ENCODE measurements around the gene PWP2. TPM values are rescaled to one million over a fixed set of nuclear protein-coding genes. Genes with fewer than 3 reads are reported as not detected.

Gene PWP2
- polyA plus RNA-seq, 1 experiment, result 20.5 TPM

DNA sequence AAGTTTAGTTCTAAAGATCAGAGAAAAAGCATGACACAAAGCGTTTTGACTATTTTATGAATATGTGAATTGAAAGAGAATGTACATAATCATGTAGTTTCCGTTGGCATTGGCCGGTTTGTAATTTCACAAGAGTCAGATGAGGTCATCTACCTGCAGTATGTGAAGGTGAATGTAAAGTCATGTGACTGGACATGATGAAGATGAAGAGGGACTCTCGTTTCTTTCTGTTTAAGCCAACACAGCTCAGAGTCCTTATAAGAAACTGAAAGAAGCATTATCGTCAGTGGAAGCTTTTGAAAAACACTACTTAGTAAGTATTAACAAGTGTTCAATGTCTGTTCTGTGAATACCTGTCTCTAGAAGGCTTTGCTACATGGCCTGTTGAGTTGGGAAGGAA is 30.9 kb upstream of the PWP2 start:
- ChIA-PET CTCF (interaction anchor here (0.7 to 0.9 kb wide), 2 partner anchors 9 to 12 kb away, joined by 3 read pairs; no protein-coding TSS in a partner anchor), POLR2A (no interaction called here)
- TF ChIP-seq, protein P1, sequence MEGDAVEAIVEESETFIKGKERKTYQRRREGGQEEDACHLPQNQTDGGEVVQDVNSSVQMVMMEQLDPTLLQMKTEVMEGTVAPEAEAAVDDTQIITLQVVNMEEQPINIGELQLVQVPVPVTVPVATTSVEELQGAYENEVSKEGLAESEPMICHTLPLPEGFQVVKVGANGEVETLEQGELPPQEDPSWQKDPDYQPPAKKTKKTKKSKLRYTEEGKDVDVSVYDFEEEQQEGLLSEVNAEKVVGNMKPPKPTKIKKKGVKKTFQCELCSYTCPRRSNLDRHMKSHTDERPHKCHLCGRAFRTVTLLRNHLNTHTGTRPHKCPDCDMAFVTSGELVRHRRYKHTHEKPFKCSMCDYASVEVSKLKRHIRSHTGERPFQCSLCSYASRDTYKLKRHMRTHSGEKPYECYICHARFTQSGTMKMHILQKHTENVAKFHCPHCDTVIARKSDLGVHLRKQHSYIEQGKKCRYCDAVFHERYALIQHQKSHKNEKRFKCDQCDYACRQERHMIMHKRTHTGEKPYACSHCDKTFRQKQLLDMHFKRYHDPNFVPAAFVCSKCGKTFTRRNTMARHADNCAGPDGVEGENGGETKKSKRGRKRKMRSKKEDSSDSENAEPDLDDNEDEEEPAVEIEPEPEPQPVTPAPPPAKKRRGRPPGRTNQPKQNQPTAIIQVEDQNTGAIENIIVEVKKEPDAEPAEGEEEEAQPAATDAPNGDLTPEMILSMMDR (IDR thresholded peaks at IDR 0.05; ENCODE audit: insufficient read depth, low read depth, low read length), result no peak
- Histone ChIP-seq H3K36me3 (ENCODE audit: control insufficient read depth, insufficient read depth, low read length) (peaks cover 20% of the 10 kb centered on the region), H3K4me3 (ENCODE audit: low read depth, low read length) (no peak overlapping the region), H3K27me3 (ENCODE audit: control insufficient read depth, insufficient read depth, low read length) (no peaks in the 10 kb centered on the region)
- DNase-seq (ENCODE audit: low read depth), result no peak

DNA sequence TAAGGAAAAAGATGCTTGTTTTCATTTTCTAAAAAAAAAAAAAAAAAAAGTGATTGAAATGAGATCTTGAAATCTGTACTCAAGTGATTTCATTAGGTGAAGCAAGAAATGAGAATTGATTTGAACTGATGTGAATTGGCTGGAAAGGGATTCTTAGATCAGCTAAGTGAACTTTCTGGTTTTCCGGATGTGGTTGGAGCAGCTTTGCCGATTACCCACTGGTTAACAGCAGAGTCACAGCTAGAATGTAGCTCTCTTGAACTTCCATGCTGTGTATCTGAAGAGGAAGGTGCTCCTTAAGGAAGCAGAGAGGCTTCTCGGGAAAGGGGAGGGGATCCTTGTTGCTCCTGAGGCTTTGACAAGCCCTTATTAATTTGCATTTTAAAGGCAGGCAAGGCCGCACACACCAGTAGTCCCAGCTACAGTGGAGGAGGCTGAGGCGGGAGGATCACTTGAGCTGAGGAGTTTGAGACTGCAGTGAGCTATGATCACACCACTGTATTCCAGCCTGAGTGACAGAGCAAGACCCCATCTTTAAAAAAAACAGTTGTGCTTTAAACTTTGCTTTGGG is 28.7 kb upstream of the PWP2 start:
- H3K36me3 ChIP-seq (ENCODE audit: control insufficient read depth, insufficient read depth, low read length), result peaks cover 22% of the 10 kb centered on the region
- no peaks in the 10 kb centered on the region for H3K27me3 ChIP-seq (ENCODE audit: control insufficient read depth, insufficient read depth, low read length)
- no peak overlapping the region for H3K4me3 ChIP-seq (ENCODE audit: low read depth, low read length)
- POLR2A ChIA-PET, result no interaction called here
- no peak for DNase-seq (ENCODE audit: low read depth)
- TF ChIP-seq, protein P1 (IDR thresholded peaks at IDR 0.05; ENCODE audit: insufficient read depth, low read depth, low read length), result no peak
- CTCF ChIA-PET, result interaction anchor here (0.6 to 0.7 kb wide), 2 partner anchors 24 to 50 kb away, joined by 3 to 4 read pairs; no protein-coding TSS in a partner anchor

DNA sequence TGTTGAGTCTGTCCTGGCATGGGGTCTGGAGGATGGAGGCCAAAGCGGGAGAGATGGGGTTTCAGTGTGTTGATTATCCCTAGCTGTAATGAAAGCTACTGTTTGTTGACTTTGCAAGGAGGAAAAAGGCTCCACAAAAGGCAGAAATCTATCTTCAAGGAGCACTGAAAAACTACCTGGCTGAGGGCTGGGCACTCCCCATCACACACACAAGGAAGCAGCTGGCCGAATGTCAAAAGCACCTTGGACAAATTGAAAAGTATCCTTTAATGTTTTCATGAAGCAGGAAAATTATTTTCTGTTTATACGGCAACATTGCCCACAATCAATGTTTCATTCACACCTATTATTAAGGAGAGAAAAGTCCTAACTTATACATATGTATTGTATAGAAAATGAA is 27.8 kb upstream of the PWP2 start:
- no peak for DNase-seq (ENCODE audit: low read depth)
- ChIA-PET CTCF (interaction anchor here (0.7 to 1.2 kb wide), 2 partner anchors 9 to 75 kb away, joined by 3 to 7 read pairs; no protein-coding TSS in a partner anchor), POLR2A (no interaction called here)
- TF ChIP-seq, protein P1 (IDR thresholded peaks at IDR 0.05; ENCODE audit: insufficient read depth, low read depth, low read length), result no peak
- Histone ChIP-seq H3K27me3 (ENCODE audit: control insufficient read depth, insufficient read depth, low read length) (no peaks in the 10 kb centered on the region), H3K36me3 (ENCODE audit: control insufficient read depth, insufficient read depth, low read length) (peaks cover 23% of the 10 kb centered on the region), H3K4me3 (ENCODE audit: low read depth, low read length) (no peak overlapping the region)

DNA sequence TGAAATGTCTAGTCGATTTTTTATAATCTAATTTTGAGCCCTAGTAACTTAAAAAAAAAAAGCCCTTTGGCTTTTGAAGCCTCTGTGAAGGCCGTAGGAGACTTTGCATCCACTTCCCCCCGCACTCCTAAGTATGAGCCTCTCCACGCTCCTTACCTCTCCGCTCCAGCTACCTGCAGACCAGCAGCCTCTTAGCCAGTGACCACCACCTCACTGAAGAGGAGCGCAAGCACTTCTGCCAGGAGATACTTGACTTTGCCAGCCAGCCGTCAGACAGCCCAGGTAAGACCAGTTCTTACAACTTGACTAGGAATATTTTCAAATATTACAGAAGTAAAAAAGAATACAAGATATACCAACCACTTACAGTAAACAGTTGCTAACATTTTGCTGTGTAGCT is 27.4 kb upstream of the PWP2 start:
- peaks cover 24% of the 10 kb centered on the region for H3K36me3 ChIP-seq (ENCODE audit: control insufficient read depth, insufficient read depth, low read length)
- CTCF ChIA-PET, result interaction anchor here (0.7 to 1.2 kb wide), 2 partner anchors 9 to 76 kb away, joined by 3 to 7 read pairs; no protein-coding TSS in a partner anchor

DNA sequence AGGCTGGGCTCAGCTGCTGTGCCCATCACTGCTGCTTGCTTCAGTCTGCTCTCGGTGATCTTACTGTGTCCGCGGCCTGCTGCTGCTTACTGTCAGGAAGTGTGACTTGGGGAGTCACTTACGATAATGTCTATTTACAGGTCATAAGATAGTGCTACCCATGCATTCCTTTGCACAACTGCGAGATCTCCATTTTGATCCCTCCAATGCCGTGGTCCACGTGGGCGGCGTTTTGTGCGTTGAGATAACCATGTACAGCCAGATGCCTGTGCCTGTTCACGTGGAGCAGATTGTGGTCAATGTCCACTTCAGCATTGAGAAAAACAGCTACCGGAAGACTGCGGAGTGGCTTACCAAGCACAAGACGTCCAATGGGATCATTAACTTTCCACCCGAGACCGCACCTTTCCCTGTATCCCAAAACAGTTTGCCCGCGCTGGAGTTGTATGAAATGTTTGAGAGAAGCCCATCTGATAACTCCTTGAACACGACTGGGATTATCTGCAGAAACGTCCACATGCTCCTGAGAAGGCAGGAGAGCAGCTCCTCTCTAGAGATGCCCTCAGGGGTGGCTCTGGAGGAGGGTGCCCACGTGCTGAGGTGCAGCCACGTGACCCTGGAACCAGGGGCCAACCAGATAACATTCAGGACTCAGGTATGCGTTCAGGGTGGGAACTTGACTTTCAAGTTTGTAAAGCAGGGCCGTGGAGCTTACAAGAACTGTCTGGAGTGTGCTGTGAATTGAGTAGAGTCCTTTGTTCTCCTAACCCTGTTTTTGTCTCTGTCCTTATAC is 24.4 kb upstream of the PWP2 start:
- ChIA-PET CTCF (interaction anchor here (0.7 to 1.9 kb wide), 2 partner anchors 11 to 272 kb away, joined by 3 to 5 read pairs; no protein-coding TSS in a partner anchor), POLR2A (no interaction called here)
- Histone ChIP-seq H3K27me3 (ENCODE audit: control insufficient read depth, insufficient read depth, low read length) (no peaks in the 10 kb centered on the region), H3K4me3 (ENCODE audit: low read depth, low read length) (no peak overlapping the region), H3K36me3 (ENCODE audit: control insufficient read depth, insufficient read depth, low read length) (peaks cover 32% of the 10 kb centered on the region)
- no peak for DNase-seq (ENCODE audit: low read depth)
- TF ChIP-seq, protein P1 (IDR thresholded peaks at IDR 0.05; ENCODE audit: insufficient read depth, low read depth, low read length), result no peak

More for the DNA sequence above, 27.4 kb upstream of the PWP2 start:
- no peak for DNase-seq (ENCODE audit: low read depth)
- POLR2A ChIA-PET, result no interaction called here
- H3K27me3 ChIP-seq (ENCODE audit: control insufficient read depth, insufficient read depth, low read length), result no peaks in the 10 kb centered on the region
- no peak overlapping the region for H3K4me3 ChIP-seq (ENCODE audit: low read depth, low read length)
- TF ChIP-seq, protein P1 (IDR thresholded peaks at IDR 0.05; ENCODE audit: insufficient read depth, low read depth, low read length), result no peak
